GM23338 (cell line): ENCODE data around the gene ZNF628.

Experiments
- CTCF ChIP-seq, 2 experiments: fragments of 200-600 bp in 1 of 2; sonication (generic) in 1 of 2; conservative IDR thresholded peaks; 2 replicates each; pipeline versions ENCODE4 v1.5.1 to v1.6.1; 2016 to 2017; ENCODE audit warnings: antibody characterized with exemption in 2 of 2, low read depth in 2 of 2, mild to moderate bottlenecking in 2 of 2, moderate library complexity in 1 of 2
- POLR2AphosphoS5 ChIP-seq: IDR thresholded peaks from 2 replicates; pipeline ENCODE4 v1.6.1; 2016; ENCODE audit warnings: antibody characterized with exemption, low read depth
- STAT1 ChIP-seq: IDR thresholded peaks from one replicate; pipeline ENCODE4 v1.6.1; 2016; ENCODE audit warnings: antibody characterized with exemption; ENCODE audit not compliant: unreplicated experiment

- TF ChIP-seq STAT1 (no peak), CTCF (conservative IDR thresholded peaks at IDR 0.05; ENCODE audit: low read depth in 2 of 2) (no peak), POLR2AphosphoS5 (no peak)
These were observed 4.9 kb downstream of the ZNF628 start for GRCh38 chr19:55481148-55481793.
